ENCODE measurements around the gene TMC2.

The TMC2 gene

GRCh38 chr20:2606507-2607006 lies 70.2 kb downstream of the TMC2 start:
- no peak for DNase-seq (ENCODE audit: low read depth in 1 of 2, low spot score in 1 of 2)
- no peak overlapping the region for H3K27ac ChIP-seq (replicated peaks)
- no peaks in the 10 kb centered on the region for H3K27me3 ChIP-seq (ENCODE audit: insufficient read depth, poor library complexity, severe bottlenecking)
- no peak overlapping the region for H3K4me3 ChIP-seq (replicated peaks; ENCODE audit: insufficient read depth, low read length)
- no peak for TF ChIP-seq REST (IDR thresholded peaks at IDR 0.05; ENCODE audit: insufficient replicate concordance, low read depth)
- TF ChIP-seq GABPA (IDR thresholded peaks at IDR 0.05; ENCODE audit: low read depth): no peak
- TF ChIP-seq CTCF (IDR thresholded peaks at IDR 0.05; ENCODE audit: insufficient read depth, low read length): no peak
- TF ChIP-seq SPI1 (IDR thresholded peaks at IDR 0.05; ENCODE audit: borderline replicate concordance, low read depth): no peak
- TF ChIP-seq POLR2AphosphoS5 (IDR thresholded peaks at IDR 0.05; ENCODE audit: low read depth): no peak

GRCh38 chr20:2610326-2610725 lies 74.0 kb downstream of the TMC2 start:
- TF ChIP-seq POLR2AphosphoS5 (IDR thresholded peaks at IDR 0.05; ENCODE audit: low read depth) (no peak), CTCF (IDR thresholded peaks at IDR 0.05; ENCODE audit: insufficient read depth, low read length) (no peak), SPI1 (IDR thresholded peaks at IDR 0.05; ENCODE audit: borderline replicate concordance, low read depth) (no peak), GABPA (IDR thresholded peaks at IDR 0.05; ENCODE audit: low read depth) (no peak), REST (IDR thresholded peaks at IDR 0.05; ENCODE audit: insufficient replicate concordance, low read depth) (no peak)
- H3K27me3 ChIP-seq (ENCODE audit: insufficient read depth, poor library complexity, severe bottlenecking): peaks cover 4% of the 10 kb centered on the region
- no peak for DNase-seq (ENCODE audit: low read depth in 1 of 2, low spot score in 1 of 2)

GRCh38 chr20:2610941-2611720 lies 74.8 kb downstream of the TMC2 start:
- no peak overlapping the region for H3K27ac ChIP-seq (replicated peaks)
- no peak for DNase-seq (ENCODE audit: low read depth in 1 of 2, low spot score in 1 of 2)
- peaks cover 4% of the 10 kb centered on the region for H3K27me3 ChIP-seq (ENCODE audit: insufficient read depth, poor library complexity, severe bottlenecking)
- no peak overlapping the region for H3K4me3 ChIP-seq (replicated peaks; ENCODE audit: insufficient read depth, low read length)
- TF ChIP-seq CTCF (IDR thresholded peaks at IDR 0.05; ENCODE audit: insufficient read depth, low read length): no peak
- TF ChIP-seq REST (IDR thresholded peaks at IDR 0.05; ENCODE audit: insufficient replicate concordance, low read depth): no peak
- no peak for TF ChIP-seq POLR2AphosphoS5 (IDR thresholded peaks at IDR 0.05; ENCODE audit: low read depth)
- no peak for TF ChIP-seq SPI1 (IDR thresholded peaks at IDR 0.05; ENCODE audit: borderline replicate concordance, low read depth)
- TF ChIP-seq GABPA (IDR thresholded peaks at IDR 0.05; ENCODE audit: low read depth): no peak

More at GRCh38 chr20:2610326-2610725, 74.0 kb downstream of the TMC2 start:
- Histone ChIP-seq H3K27ac (replicated peaks) (no peak overlapping the region), H3K4me3 (replicated peaks; ENCODE audit: insufficient read depth, low read length) (no peak overlapping the region)

Measured in HL-60 (cell line).